GM19372 (cell line): Measurements from ENCODE around the gene SLCO4A1.

Experiments
- ATAC-seq: cut with Tn5 transposase; IDR thresholded peaks from one replicate; pipeline ENCODE4 v1.9.1; 2021; ENCODE audit warnings: mild to moderate bottlenecking, low read depth, moderate library complexity; ENCODE audit not compliant: unreplicated experiment

The SLCO4A1 gene

DNA sequence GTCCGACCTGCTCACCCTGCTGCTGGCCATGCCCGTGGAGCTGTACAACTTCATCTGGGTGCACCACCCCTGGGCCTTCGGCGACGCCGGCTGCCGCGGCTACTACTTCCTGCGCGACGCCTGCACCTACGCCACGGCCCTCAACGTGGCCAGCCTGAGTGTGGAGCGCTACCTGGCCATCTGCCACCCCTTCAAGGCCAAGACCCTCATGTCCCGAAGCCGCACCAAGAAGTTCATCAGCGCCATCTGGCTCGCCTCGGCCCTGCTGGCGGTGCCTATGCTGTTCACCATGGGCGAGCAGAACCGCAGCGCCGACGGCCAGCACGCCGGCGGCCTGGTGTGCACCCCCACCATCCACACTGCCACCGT, 67.2 kb downstream of the SLCO4A1 start:
- no peak for ATAC-seq

DNA sequence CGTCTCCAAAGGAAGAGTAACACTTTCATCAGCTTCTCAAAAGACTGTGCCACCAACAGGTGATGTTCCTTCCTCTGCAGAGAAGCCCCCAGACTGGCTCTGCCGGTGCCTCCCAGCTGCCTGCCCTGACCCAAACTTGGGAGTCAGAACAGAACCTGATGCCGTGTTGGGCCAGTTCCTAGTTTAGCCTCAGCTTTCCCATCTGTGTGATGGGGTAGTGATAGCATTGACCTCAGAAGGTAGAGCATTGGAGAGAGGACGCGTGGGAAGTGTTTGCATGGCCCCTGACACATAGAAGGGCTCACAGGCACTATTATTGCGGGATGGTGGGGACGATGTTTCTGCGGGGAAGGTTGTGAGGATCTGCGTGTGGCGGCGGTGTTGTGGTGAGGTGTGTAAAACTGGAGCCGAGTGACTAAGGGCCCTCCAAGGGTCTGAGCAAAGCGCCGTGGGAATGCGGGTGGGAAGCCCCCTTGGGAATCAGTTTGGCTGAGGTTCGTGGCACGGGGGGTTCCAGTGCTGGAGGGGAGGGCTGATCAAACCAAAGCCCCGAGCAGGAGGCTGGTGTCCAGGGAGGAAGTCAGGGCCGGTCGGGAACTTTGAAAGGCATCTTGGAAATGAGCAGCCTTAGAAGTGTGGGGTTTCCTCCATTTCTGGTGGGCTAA, 68.0 kb downstream of the SLCO4A1 start:
- ATAC-seq = no peak

- ATAC-seq = no peak
Observed at GRCh38 chr20:62710886-62711702, 68.8 kb downstream of the SLCO4A1 start.

GRCh38 chr20:62711703-62712101, 69.4 kb downstream of the SLCO4A1 start:
- no peak for ATAC-seq

GRCh38 chr20:62712606-62713005, 70.3 kb downstream of the SLCO4A1 start:
- no peak for ATAC-seq

GRCh38 chr20:62714006-62714405, 71.7 kb downstream of the SLCO4A1 start:
- no peak for ATAC-seq

- ATAC-seq = no peak
Observed at GRCh38 chr20:62714799-62715198, 72.5 kb downstream of the SLCO4A1 start.

DNA sequence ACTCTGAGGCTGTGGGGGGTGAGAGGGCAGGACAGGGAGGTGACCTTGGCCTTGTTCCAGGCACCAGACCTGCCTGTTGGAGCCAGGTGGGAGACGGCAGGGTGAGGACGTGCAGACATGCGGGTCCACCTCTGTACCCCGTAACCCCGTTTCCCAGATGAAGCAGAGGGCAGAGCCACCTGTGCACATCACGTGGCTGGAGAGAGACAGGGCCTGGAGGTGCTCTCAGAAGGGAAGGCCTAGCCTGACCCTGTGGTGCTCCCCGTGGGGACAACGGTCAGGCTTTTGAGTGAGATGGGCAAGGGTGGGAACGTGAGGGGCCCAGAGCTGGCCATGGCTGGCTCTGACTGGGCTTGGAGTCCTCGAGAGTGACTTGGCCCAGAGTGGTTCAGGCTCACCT, 72.9 kb downstream of the SLCO4A1 start:
- ATAC-seq = no peak

GRCh38 chr20:62716198-62716940, 74.1 kb downstream of the SLCO4A1 start:
- ATAC-seq = no peak

DNA sequence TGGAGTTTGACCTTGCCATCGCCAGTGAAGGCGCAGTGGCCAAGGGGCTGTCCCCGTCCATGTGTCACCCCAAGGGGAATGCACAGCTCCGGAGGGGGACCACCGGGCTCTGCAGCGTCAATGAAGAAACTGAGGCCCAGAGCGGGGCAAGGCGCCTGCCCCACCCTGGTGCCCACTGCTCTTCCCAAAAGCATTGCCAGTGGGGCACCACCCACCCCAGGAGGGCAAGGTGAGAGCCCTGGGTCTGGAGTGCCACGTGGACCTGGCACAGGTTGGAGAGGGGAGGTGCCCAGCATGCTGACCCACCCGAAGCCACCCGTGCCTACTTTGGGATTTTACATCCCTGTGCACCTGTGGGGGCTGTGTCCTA, 74.6 kb downstream of the SLCO4A1 start:
- no peak for ATAC-seq

GRCh38 chr20:62717933-62718332, 75.6 kb downstream of the SLCO4A1 start:
- ATAC-seq = no peak

- no peak for ATAC-seq
Observed at GRCh38 chr20:62718546-62718945, 76.2 kb downstream of the SLCO4A1 start.

GRCh38 chr20:62719250-62719935, 77.1 kb downstream of the SLCO4A1 start:
- no peak for ATAC-seq
